ENCODE results near the gene SOX5. TPM values are rescaled to one million over a fixed set of nuclear protein-coding genes. Genes with fewer than 3 reads are reported as not detected.
A peak's percentile ranks its signal among the peaks of the same experiment; 100 is the strongest.

The SOX5 gene
- polyA plus RNA-seq (ENCODE audit: low read depth in 6 of 6), result 1 to 10 TPM in 5 of 6 donors, not detected in 1; 1.7 to 6.3 (median 3.0) TPM

- Mint-ChIP-seq H3K36me3 (no peaks in the 10 kb centered on the region), H3K27ac (no peak within 1 kb of the TSS), H3K27me3 (peaks cover 0 to 13% (median 5%) of the 10 kb centered on the region in 3 donors), H3K4me1 (no peaks in the 10 kb centered on the region), H3K9me3 (no peaks in the 10 kb centered on the region), H3K4me3 (no peak within 1 kb of the TSS)
- ATAC-seq (ENCODE audit: low read depth in 2 of 2) (peak in 1 of 2 donors; percentile 28), DNase-seq (no peak)
Measured at GRCh38 chr12:23949348-23950209, at the start of gene SOX5. TSS of gene SOX5 (minus strand) at chr12:23949670. CDS start at chr12:23949601, 69 bp downstream.

- Mint-ChIP-seq H3K36me3 (no peaks in the 10 kb centered on the region), H3K9me3 (peaks cover 0 to 3% (median 0%) of the 10 kb centered on the region in 7 donors), H3K4me3 (no peak overlapping the region), H3K27ac (no peak overlapping the region), H3K4me1 (no peaks in the 10 kb centered on the region), H3K27me3 (no peaks in the 10 kb centered on the region)
- DNase-seq, result no peak
- no peak for ATAC-seq (ENCODE audit: low read depth in 2 of 2)
Measured at GRCh38 chr12:23987046-23987445, 37.6 kb upstream of the SOX5 start.

GRCh38 chr12:23980826-23981225, 31.4 kb upstream of the SOX5 start:
- no peak overlapping the region for H3K27ac Mint-ChIP-seq

GRCh38 chr12:23964812-23965211, 15.3 kb upstream of the SOX5 start:
- Mint-ChIP-seq H3K27ac (no peak overlapping the region), H3K9me3 (peaks cover 0 to 3% (median 0%) of the 10 kb centered on the region in 7 donors), H3K36me3 (no peaks in the 10 kb centered on the region), H3K27me3 (no peaks in the 10 kb centered on the region), H3K4me3 (no peak overlapping the region), H3K4me1 (no peaks in the 10 kb centered on the region)
- ATAC-seq (ENCODE audit: low read depth in 2 of 2) (no peak), DNase-seq (no peak)

More at GRCh38 chr12:23980826-23981225, 31.4 kb upstream of the SOX5 start:
- H3K9me3 Mint-ChIP-seq, result no peaks in the 10 kb centered on the region
- ATAC-seq (ENCODE audit: low read depth in 2 of 2), result no peak
- H3K36me3 Mint-ChIP-seq, result no peaks in the 10 kb centered on the region
- H3K4me1 Mint-ChIP-seq, result no peaks in the 10 kb centered on the region
- H3K27me3 Mint-ChIP-seq, result no peaks in the 10 kb centered on the region
- H3K4me3 Mint-ChIP-seq, result no peak overlapping the region
- no peak for DNase-seq

GRCh38 chr12:23959826-23960225, 10.4 kb upstream of the SOX5 start:
- Mint-ChIP-seq H3K4me1 (no peaks in the 10 kb centered on the region), H3K36me3 (no peaks in the 10 kb centered on the region), H3K27ac (no peak overlapping the region), H3K27me3 (peaks cover 0 to 3% (median 0%) of the 10 kb centered on the region in 3 donors), H3K9me3 (peaks cover 0 to 3% (median 0%) of the 10 kb centered on the region in 7 donors), H3K4me3 (no peak overlapping the region)
- DNase-seq (no peak), ATAC-seq (ENCODE audit: low read depth in 2 of 2) (no peak)

DNA sequence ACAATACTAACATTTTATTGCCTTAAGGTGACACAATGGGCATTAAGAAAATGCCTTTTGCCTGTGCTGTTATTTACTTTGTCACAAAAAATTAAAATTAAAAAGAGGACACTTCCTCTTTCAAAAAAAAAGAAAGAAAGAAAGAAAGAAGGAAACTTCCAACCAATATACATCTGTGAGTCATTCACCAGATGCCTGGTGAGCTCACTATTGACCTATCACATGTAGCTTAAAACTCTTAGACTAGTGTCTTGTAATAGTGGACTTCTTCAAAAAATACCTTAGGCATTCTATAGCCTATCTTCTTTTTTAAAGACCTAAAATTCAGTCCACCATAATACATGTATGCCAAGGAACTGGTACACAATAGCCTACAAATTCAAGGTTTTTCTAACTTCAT, 4.9 kb upstream of the SOX5 start:
- no peaks in the 10 kb centered on the region for H3K36me3 Mint-ChIP-seq
- no peak overlapping the region for H3K27ac Mint-ChIP-seq
- H3K4me3 Mint-ChIP-seq, result no peak overlapping the region
- no peaks in the 10 kb centered on the region for H3K9me3 Mint-ChIP-seq
- ATAC-seq (ENCODE audit: low read depth in 2 of 2) (no peak), DNase-seq (no peak)
- peaks cover 0 to 8% (median 5%) of the 10 kb centered on the region in 3 donors for H3K27me3 Mint-ChIP-seq
- H3K4me1 Mint-ChIP-seq, result no peaks in the 10 kb centered on the region

GRCh38 chr12:23952071-23952470, 2.6 kb upstream of the SOX5 start:
- ATAC-seq (ENCODE audit: low read depth in 2 of 2) (no peak), DNase-seq (no peak)
- Mint-ChIP-seq H3K4me3 (no peak overlapping the region), H3K27me3 (peaks cover 0 to 13% (median 5%) of the 10 kb centered on the region in 3 donors), H3K9me3 (no peaks in the 10 kb centered on the region), H3K27ac (no peak overlapping the region), H3K36me3 (no peaks in the 10 kb centered on the region), H3K4me1 (no peaks in the 10 kb centered on the region)

- ATAC-seq (ENCODE audit: low read depth in 2 of 2), result no peak
- H3K9me3 Mint-ChIP-seq, result no peaks in the 10 kb centered on the region
- no peaks in the 10 kb centered on the region for H3K4me1 Mint-ChIP-seq
- H3K36me3 Mint-ChIP-seq, result no peaks in the 10 kb centered on the region
- peaks cover 0 to 10% (median 5%) of the 10 kb centered on the region in 3 donors for H3K27me3 Mint-ChIP-seq
- DNase-seq, result no peak
- no peak overlapping the region for H3K4me3 Mint-ChIP-seq
- H3K27ac Mint-ChIP-seq, result no peak overlapping the region
Measured at GRCh38 chr12:23950775-23951451, 1.4 kb upstream of the SOX5 start.

GRCh38 chr12:23950210-23950774, 822 bp upstream of the SOX5 start:
- Mint-ChIP-seq H3K4me3 (no peak overlapping the region), H3K9me3 (no peaks in the 10 kb centered on the region), H3K27ac (no peak overlapping the region), H3K27me3 (peaks cover 0 to 10% (median 5%) of the 10 kb centered on the region in 3 donors), H3K36me3 (no peaks in the 10 kb centered on the region), H3K4me1 (no peaks in the 10 kb centered on the region)
- DNase-seq, result no peak
- ATAC-seq (ENCODE audit: low read depth in 2 of 2), result no peak

- DNase-seq (no peak), ATAC-seq (ENCODE audit: low read depth in 2 of 2) (no peak)
- no peak overlapping the region for H3K4me3 Mint-ChIP-seq
- no peaks in the 10 kb centered on the region for H3K9me3 Mint-ChIP-seq
- H3K4me1 Mint-ChIP-seq, result no peaks in the 10 kb centered on the region
- no peak overlapping the region for H3K27ac Mint-ChIP-seq
- H3K36me3 Mint-ChIP-seq, result no peaks in the 10 kb centered on the region
- peaks cover 0 to 13% (median 5%) of the 10 kb centered on the region in 3 donors for H3K27me3 Mint-ChIP-seq
Measured at GRCh38 chr12:23948291-23948690, 1.2 kb downstream of the SOX5 start.

- H3K4me3 Mint-ChIP-seq, result no peak overlapping the region
- DNase-seq (no peak), ATAC-seq (ENCODE audit: low read depth in 2 of 2) (no peak)
- no peaks in the 10 kb centered on the region for H3K9me3 Mint-ChIP-seq
- no peaks in the 10 kb centered on the region for H3K4me1 Mint-ChIP-seq
- no peaks in the 10 kb centered on the region for H3K36me3 Mint-ChIP-seq
- H3K27me3 Mint-ChIP-seq, result peaks cover 0 to 13% (median 5%) of the 10 kb centered on the region in 3 donors
- H3K27ac Mint-ChIP-seq, result no peak overlapping the region
Measured at GRCh38 chr12:23947395-23947794, 2.1 kb downstream of the SOX5 start.

DNA sequence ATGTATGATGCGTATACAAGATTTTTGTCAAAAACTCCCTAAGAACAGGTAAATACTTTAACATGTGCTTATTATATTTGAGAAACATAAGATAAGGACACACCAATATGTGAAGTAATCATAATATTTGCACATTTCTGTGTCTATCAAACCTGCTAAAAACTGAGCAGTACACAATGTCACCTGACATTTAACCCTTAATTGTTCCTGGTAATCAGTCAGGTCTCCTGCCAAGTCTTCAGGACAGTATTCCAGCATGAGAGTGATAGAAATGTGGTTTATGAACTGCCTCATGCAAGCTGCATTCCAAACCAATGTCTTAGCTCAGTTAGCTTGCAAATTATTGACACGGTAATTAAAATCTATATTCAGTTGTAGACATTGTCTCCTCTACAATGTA, 4.2 kb downstream of the SOX5 start:
- Mint-ChIP-seq H3K4me3 (no peak overlapping the region), H3K27ac (no peak overlapping the region), H3K36me3 (no peaks in the 10 kb centered on the region), H3K9me3 (no peaks in the 10 kb centered on the region), H3K4me1 (no peaks in the 10 kb centered on the region), H3K27me3 (peaks cover 0 to 8% (median 0%) of the 10 kb centered on the region in 3 donors)
- DNase-seq, result no peak
- no peak for ATAC-seq (ENCODE audit: low read depth in 2 of 2)

GRCh38 chr12:23944067-23944466, 5.4 kb downstream of the SOX5 start:
- no peak for ATAC-seq (ENCODE audit: low read depth in 2 of 2)
- no peak for DNase-seq
- H3K9me3 Mint-ChIP-seq, result no peaks in the 10 kb centered on the region
- H3K4me3 Mint-ChIP-seq, result no peak overlapping the region
- no peaks in the 10 kb centered on the region for H3K36me3 Mint-ChIP-seq
- no peaks in the 10 kb centered on the region for H3K4me1 Mint-ChIP-seq
- no peak overlapping the region for H3K27ac Mint-ChIP-seq
- H3K27me3 Mint-ChIP-seq, result peaks cover 0 to 8% (median 0%) of the 10 kb centered on the region in 3 donors

Measured in naive B cell (primary cell).